WTC11 (cell line): ENCODE measurements around the gene TAS1R2. TPM values are rescaled to one million over a fixed set of nuclear protein-coding genes. Genes with fewer than 3 reads are reported as not detected.

Source experiments
- ATAC-seq: fragments of 200-7000 bp; cut with Tn5 transposase; 2 replicates; pipeline ENCODE4 v1.10.0; 2021; ENCODE audit warnings: mild to moderate bottlenecking, moderate library complexity
- CTCF ChIA-PET: fragments of 300-600 bp; sonication (Branson Sonifier 250); formaldehyde crosslinking; loops from one replicate; lab custom pipeline; 2021; ENCODE audit warnings: antibody characterized with exemption; lab: Charles Lee
- POLR2A ChIA-PET: fragments of 350-600 bp; sonication (Branson Sonifier 250); formaldehyde crosslinking; loops from one replicate; lab custom pipeline; 2021; ENCODE audit warnings: antibody characterized with exemption; lab: Charles Lee
- DNase-seq: peaks from one replicate; pipeline ENCODE4 v3.0.0; 2021; ENCODE audit warnings: low spot score
- H3K27ac Mint-ChIP-seq: 2 replicates; pipeline ENCODE4 v1.8.0; 2021; ENCODE audit warnings: mixed read lengths
- H3K27me3 Mint-ChIP-seq: 2 replicates; pipeline ENCODE4 v1.8.0; 2021; ENCODE audit warnings: low read depth, mild to moderate bottlenecking, moderate library complexity, mixed read lengths
- H3K36me3 Mint-ChIP-seq: 2 replicates; pipeline ENCODE4 v1.8.0; 2021; ENCODE audit warnings: mixed read lengths
- H3K4me1 Mint-ChIP-seq: 2 replicates; pipeline ENCODE4 v1.8.0; 2022; ENCODE audit warnings: mixed read lengths
- H3K4me3 Mint-ChIP-seq: 2 replicates; pipeline ENCODE4 v1.8.0; 2021; ENCODE audit warnings: mild to moderate bottlenecking, moderate library complexity, mixed read lengths
- H3K9me3 Mint-ChIP-seq: 2 replicates; pipeline ENCODE4 v1.8.0; 2021; ENCODE audit warnings: mixed read lengths
- CTCF ChIP-seq: fragments of 200-600 bp; IDR thresholded peaks from 2 replicates; pipeline ENCODE4 v1.8.0; 2022; ENCODE audit warnings: antibody characterized with exemption
- ESRRA ChIP-seq: sonication (generic); formaldehyde crosslinking; IDR thresholded peaks from 2 replicates; pipeline ENCODE4 v1.8.1; 2022; ENCODE audit warnings: mild to moderate bottlenecking, missing genetic modification reagents, borderline replicate concordance
- FOXJ3 ChIP-seq: sonication (generic); formaldehyde crosslinking; IDR thresholded peaks from 2 replicates; pipeline ENCODE4 v1.9.0; 2021; ENCODE audit warnings: missing genetic modification reagents, mild to moderate bottlenecking, borderline replicate concordance
- IRF2 ChIP-seq: sonication (generic); formaldehyde crosslinking; IDR thresholded peaks from 2 replicates; pipeline ENCODE4 v1.8.0; 2022; ENCODE audit warnings: low read depth, missing genetic modification reagents, borderline replicate concordance
- JAZF1 ChIP-seq: fragments of 250-450 bp; sonication (Bioruptor Pico); IDR thresholded peaks from 2 replicates; pipeline ENCODE4 v1.9.0; 2021; ENCODE audit warnings: moderate library complexity, mild to moderate bottlenecking, inconsistent platforms
- MXD4 ChIP-seq: fragments of 250-450 bp; sonication (Bioruptor Pico); IDR thresholded peaks from 2 replicates; pipeline ENCODE4 v1.8.0; 2021; ENCODE audit warnings: mild to moderate bottlenecking, moderate library complexity, borderline replicate concordance
- MYBL2 ChIP-seq: sonication (generic); formaldehyde crosslinking; IDR thresholded peaks from 2 replicates; pipeline ENCODE4 v1.8.1; 2023; ENCODE audit warnings: mild to moderate bottlenecking, moderate library complexity, missing genetic modification reagents
- NFYB ChIP-seq: sonication (generic); formaldehyde crosslinking; conservative IDR thresholded peaks from 2 replicates; pipeline ENCODE4 v1.8.0; 2022; ENCODE audit warnings: low read depth, missing genetic modification reagents
- RORB ChIP-seq: fragments of 250-450 bp; sonication (Bioruptor Pico); IDR thresholded peaks from 2 replicates; pipeline ENCODE4 v1.9.0; 2021; ENCODE audit warnings: mild to moderate bottlenecking
- TCF7 ChIP-seq: sonication (generic); formaldehyde crosslinking; IDR thresholded peaks from 2 replicates; pipeline ENCODE4 v1.8.0; 2022; ENCODE audit warnings: mild to moderate bottlenecking, low read depth, missing genetic modification reagents, moderate library complexity
- USF1 ChIP-seq: sonication (generic); formaldehyde crosslinking; IDR thresholded peaks from 2 replicates; pipeline ENCODE4 v1.8.0; 2022; ENCODE audit warnings: mild to moderate bottlenecking, missing genetic modification reagents
- USF2 ChIP-seq: sonication (generic); formaldehyde crosslinking; IDR thresholded peaks from 2 replicates; pipeline ENCODE4 v1.8.1; 2023; ENCODE audit warnings: mild to moderate bottlenecking, missing genetic modification reagents, moderate library complexity
- ZBTB43 ChIP-seq: sonication (generic); formaldehyde crosslinking; IDR thresholded peaks from 2 replicates; pipeline ENCODE4 v1.8.1; 2023; ENCODE audit warnings: mild to moderate bottlenecking, missing genetic modification reagents
- ZNF121 ChIP-seq: sonication (generic); formaldehyde crosslinking; IDR thresholded peaks from 2 replicates; pipeline ENCODE4 v1.8.0; 2023; ENCODE audit warnings: missing genetic modification reagents
- ZNF232 ChIP-seq: sonication (generic); formaldehyde crosslinking; IDR thresholded peaks from 2 replicates; pipeline ENCODE4 v1.8.0; 2022; ENCODE audit warnings: mild to moderate bottlenecking, missing genetic modification reagents
- ZNF263 ChIP-seq: sonication (generic); formaldehyde crosslinking; IDR thresholded peaks from 2 replicates; pipeline ENCODE4 v1.8.1; 2022; ENCODE audit warnings: low read depth, mild to moderate bottlenecking, moderate library complexity, missing genetic modification reagents
- ZNF317 ChIP-seq: sonication (generic); formaldehyde crosslinking; IDR thresholded peaks from 2 replicates; pipeline ENCODE4 v1.8.1; 2023; ENCODE audit warnings: low read depth, mild to moderate bottlenecking, moderate library complexity, missing genetic modification reagents, borderline replicate concordance
- ZNF396 ChIP-seq: fragments of 250-450 bp; sonication (Bioruptor Pico); IDR thresholded peaks from 2 replicates; pipeline ENCODE4 v1.8.0; 2021; ENCODE audit warnings: mild to moderate bottlenecking, moderate library complexity, borderline replicate concordance
- ZNF532 ChIP-seq: fragments of 250-450 bp; sonication (Bioruptor Pico); IDR thresholded peaks from 2 replicates; pipeline ENCODE4 v1.9.0; 2021; ENCODE audit warnings: mild to moderate bottlenecking, borderline replicate concordance
- total RNA-seq: library from RNA; stranded (reverse); gene quantifications from 3 replicates; pipeline ENCODE4 v1.2.3, GENCODE V29; 2021

The TAS1R2 gene
- total RNA-seq, 1 experiment from 2014 or later: not detected

GRCh38 chr1:18891426-18891780 is 31.9 kb upstream of the TAS1R2 start:
- ATAC-seq (no peak), DNase-seq (no peak)
- Mint-ChIP-seq H3K9me3 (no peaks in the 10 kb centered on the region), H3K27me3 (no peaks in the 10 kb centered on the region), H3K4me3 (no peak overlapping the region), H3K36me3 (no peaks in the 10 kb centered on the region), H3K4me1 (no peaks in the 10 kb centered on the region), H3K27ac (no peak overlapping the region)
- POLR2A ChIA-PET: no interaction called here
- CTCF ChIA-PET: interaction anchor here (1.2 to 2.1 kb wide), 3 partner anchors 16 to 294 kb away, joined by 3 to 11 read pairs (median 11); no protein-coding TSS in a partner anchor
- TF ChIP-seq CTCF: no peak
- TF ChIP-seq IRF2 (CRISPR knock-in tag): no peak
- no peak for TF ChIP-seq NFYB (CRISPR knock-in tag)
- no peak for TF ChIP-seq TCF7 (CRISPR knock-in tag)
- no peak for TF ChIP-seq ZNF232
- TF ChIP-seq MXD4 (CRISPR knock-in tag): no peak
- TF ChIP-seq ZBTB43: no peak
- TF ChIP-seq ZNF396 (CRISPR knock-in tag): no peak
- no peak for TF ChIP-seq ZNF317 (CRISPR knock-in tag)

GRCh38 chr1:18890706-18891425 is 31.4 kb upstream of the TAS1R2 start:
- no peak overlapping the region for H3K27ac Mint-ChIP-seq

More at GRCh38 chr1:18890706-18891425, 31.4 kb upstream of the TAS1R2 start:
- ATAC-seq (no peak), DNase-seq (no peak)
- no peaks in the 10 kb centered on the region for H3K4me1 Mint-ChIP-seq
- no peak overlapping the region for H3K4me3 Mint-ChIP-seq
- TF ChIP-seq ZNF532 (no peak), RORB (CRISPR knock-in tag) (no peak), FOXJ3 (CRISPR knock-in tag) (no peak), USF2 (CRISPR knock-in tag) (no peak), USF1 (no peak), JAZF1 (CRISPR knock-in tag) (no peak), ZNF263 (CRISPR knock-in tag) (no peak), MYBL2 (CRISPR knock-in tag) (no peak), ESRRA (CRISPR knock-in tag) (no peak), ZNF121 (CRISPR knock-in tag) (no peak)
- ChIA-PET POLR2A (no interaction called here), CTCF (interaction anchor here (1.2 to 2.1 kb wide), 3 partner anchors 16 to 293 kb away, joined by 3 to 11 read pairs (median 11); no protein-coding TSS in a partner anchor)
- H3K9me3 Mint-ChIP-seq: no peaks in the 10 kb centered on the region
- H3K36me3 Mint-ChIP-seq: no peaks in the 10 kb centered on the region
- H3K27me3 Mint-ChIP-seq: no peaks in the 10 kb centered on the region
